ENCODE data around the gene CNIH4.
"Not testable (repeated sequence)": the region's sequence is repeated elsewhere in the genome, so short reads cannot be mapped to it uniquely, and the experiment has no call there.

Gene CNIH4

GRCh38 chr1:224356685-224357625 is at the start of gene CNIH4:
Gene CNIH4 (plus strand): TSS chr1:224356879. CDS start chr1:224356925, 46 bp downstream.
- peak within 1 kb of the TSS; percentile 79 for H3K4me3 ChIP-seq (ENCODE audit: low read length)
- H3K36me3 ChIP-seq (ENCODE audit: control insufficient read depth, insufficient read depth, low read length): no peaks in the 10 kb centered on the region
- H3K4me1 ChIP-seq (ENCODE audit: control insufficient read depth, insufficient read depth, low read length): peaks cover 11% of the 10 kb centered on the region
- peak within 1 kb of the TSS; percentile 84 for H3K9ac ChIP-seq (ENCODE audit: low read length)
- no peaks in the 10 kb centered on the region for H3K27me3 ChIP-seq (ENCODE audit: control insufficient read depth, insufficient read depth, low read length)
- H3K27ac ChIP-seq (ENCODE audit: low read depth, low read length): peak within 1 kb of the TSS; percentile 82

DNA sequence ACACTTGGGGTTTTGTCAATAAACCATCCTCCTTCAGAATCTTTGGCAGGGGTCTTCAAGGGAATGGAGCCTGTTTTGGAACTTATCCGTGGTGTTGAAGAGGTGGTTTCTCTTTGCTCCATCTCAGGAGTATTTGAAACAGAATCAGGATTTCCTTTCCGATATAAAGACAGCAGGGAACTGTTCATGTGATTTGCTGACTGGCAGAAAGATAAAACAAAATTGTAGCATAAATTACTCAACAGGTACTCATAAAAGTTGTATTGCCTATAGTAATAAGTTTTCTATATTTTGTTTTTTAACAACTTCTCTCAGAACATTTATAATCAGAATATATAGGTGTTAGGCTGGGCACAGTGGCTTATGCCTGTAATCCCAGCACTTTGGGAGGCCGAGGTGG is 48.6 kb upstream of the CNIH4 start:
- no peak overlapping the region for H3K9ac ChIP-seq (ENCODE audit: low read length)
- no peak overlapping the region for H3K27ac ChIP-seq (ENCODE audit: low read depth, low read length)
- no peaks in the 10 kb centered on the region for H3K27me3 ChIP-seq (ENCODE audit: control insufficient read depth, insufficient read depth, low read length)
- H3K36me3 ChIP-seq (ENCODE audit: control insufficient read depth, insufficient read depth, low read length): peaks cover 9% of the 10 kb centered on the region
- H3K4me3 ChIP-seq (ENCODE audit: low read length): no peak overlapping the region
- H3K4me1 ChIP-seq (ENCODE audit: control insufficient read depth, insufficient read depth, low read length): no peaks in the 10 kb centered on the region

DNA sequence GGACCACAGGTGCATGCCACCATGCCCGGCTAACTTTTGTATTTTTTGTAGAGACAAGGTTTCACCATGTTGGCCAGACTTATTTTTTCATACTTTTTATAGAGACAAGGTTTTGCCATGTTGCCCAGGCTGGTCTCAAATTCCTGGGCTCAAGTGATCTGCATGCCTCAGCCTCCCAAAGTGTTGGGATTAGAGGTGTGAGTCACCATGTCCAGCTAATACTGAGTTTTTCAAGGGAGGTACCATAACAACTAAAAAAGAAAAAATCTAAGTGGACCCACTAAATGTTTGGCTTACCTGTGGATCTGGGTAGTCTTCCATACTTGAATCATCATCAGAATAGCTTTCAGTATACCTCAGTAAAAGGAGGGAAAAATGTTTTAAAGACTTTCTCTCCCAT is 45.2 kb upstream of the CNIH4 start:
- H3K36me3 ChIP-seq (ENCODE audit: control insufficient read depth, insufficient read depth, low read length); H3K4me1 ChIP-seq (ENCODE audit: control insufficient read depth, insufficient read depth, low read length); H3K9ac ChIP-seq (ENCODE audit: low read length); H3K27me3 ChIP-seq (ENCODE audit: control insufficient read depth, insufficient read depth, low read length); H3K4me3 ChIP-seq (ENCODE audit: low read length); H3K27ac ChIP-seq (ENCODE audit: low read depth, low read length): not testable (repeated sequence)

DNA sequence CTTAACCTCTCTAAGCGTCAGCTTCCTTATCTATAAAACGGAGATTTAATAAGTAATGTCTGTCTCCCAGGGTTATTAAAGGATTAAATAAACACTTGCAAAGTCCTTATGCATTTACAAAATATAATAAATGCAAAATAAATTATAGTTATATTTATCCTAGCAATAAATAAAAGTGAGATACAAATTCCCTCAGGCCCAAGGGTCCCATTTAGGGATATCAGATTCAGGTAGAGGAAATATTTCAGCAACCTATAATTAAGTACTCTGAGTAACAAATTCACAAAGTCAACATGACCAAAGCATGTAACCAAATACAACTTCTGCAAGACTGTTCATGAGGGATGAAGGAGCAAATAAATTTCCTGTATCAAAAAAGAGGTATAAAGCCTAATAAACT is 44.7 kb upstream of the CNIH4 start:
- H3K4me1 ChIP-seq (ENCODE audit: control insufficient read depth, insufficient read depth, low read length): no peaks in the 10 kb centered on the region
- no peaks in the 10 kb centered on the region for H3K27me3 ChIP-seq (ENCODE audit: control insufficient read depth, insufficient read depth, low read length)
- H3K36me3 ChIP-seq (ENCODE audit: control insufficient read depth, insufficient read depth, low read length): no peaks in the 10 kb centered on the region
- H3K4me3 ChIP-seq (ENCODE audit: low read length): no peak overlapping the region
- H3K9ac ChIP-seq (ENCODE audit: low read length): no peak overlapping the region
- no peak overlapping the region for H3K27ac ChIP-seq (ENCODE audit: low read depth, low read length)

GRCh38 chr1:224317383-224318045 is 39.2 kb upstream of the CNIH4 start:
- Histone ChIP-seq H3K27ac (ENCODE audit: low read depth, low read length) (no peak overlapping the region), H3K36me3 (ENCODE audit: control insufficient read depth, insufficient read depth, low read length) (no peaks in the 10 kb centered on the region), H3K4me3 (ENCODE audit: low read length) (no peak overlapping the region), H3K4me1 (ENCODE audit: control insufficient read depth, insufficient read depth, low read length) (no peaks in the 10 kb centered on the region), H3K9ac (ENCODE audit: low read length) (no peak overlapping the region), H3K27me3 (ENCODE audit: control insufficient read depth, insufficient read depth, low read length) (no peaks in the 10 kb centered on the region)

DNA sequence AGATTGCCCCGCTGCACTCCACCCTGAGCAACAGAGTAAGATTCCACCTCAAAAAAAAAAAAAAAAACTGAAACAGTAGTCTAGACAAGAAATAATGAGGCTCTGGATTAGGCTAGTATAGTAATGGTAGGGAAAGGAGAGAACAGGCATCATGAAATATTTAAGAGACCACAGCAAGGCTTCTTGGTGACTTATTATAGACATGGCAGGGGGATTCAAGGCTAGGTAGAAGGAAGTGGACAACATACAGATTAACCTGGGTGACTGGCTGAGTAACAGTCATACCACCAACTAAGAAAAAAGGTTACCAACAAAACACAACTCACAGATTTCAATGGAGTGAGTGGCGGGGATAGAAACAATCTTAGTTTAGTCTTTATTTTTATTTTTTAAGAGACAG is 35.0 kb upstream of the CNIH4 start:
- no peaks in the 10 kb centered on the region for H3K36me3 ChIP-seq (ENCODE audit: control insufficient read depth, insufficient read depth, low read length)
- H3K27me3 ChIP-seq (ENCODE audit: control insufficient read depth, insufficient read depth, low read length): no peaks in the 10 kb centered on the region
- H3K9ac ChIP-seq (ENCODE audit: low read length): no peak overlapping the region
- H3K4me1 ChIP-seq (ENCODE audit: control insufficient read depth, insufficient read depth, low read length): no peaks in the 10 kb centered on the region
- no peak overlapping the region for H3K27ac ChIP-seq (ENCODE audit: low read depth, low read length)
- H3K4me3 ChIP-seq (ENCODE audit: low read length): no peak overlapping the region

DNA sequence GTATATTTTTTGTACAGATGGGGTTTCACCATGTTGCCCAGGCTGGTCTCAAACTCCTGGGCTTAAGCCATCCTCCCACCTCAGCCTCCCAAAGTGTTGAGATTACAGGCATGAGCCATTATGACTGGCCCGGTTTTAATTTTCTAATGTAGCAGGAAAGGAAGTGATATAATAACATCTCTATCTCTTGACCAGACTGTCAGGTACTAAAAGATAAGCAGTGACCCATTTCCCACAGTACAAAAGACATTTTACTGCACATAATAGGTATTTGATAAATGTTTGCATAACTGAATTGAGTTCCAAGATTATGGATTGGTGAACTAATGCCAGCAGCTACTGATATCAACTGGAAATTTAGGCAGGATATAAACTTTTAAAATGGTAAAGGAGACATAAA is 30.7 kb upstream of the CNIH4 start:
- H3K4me1 ChIP-seq (ENCODE audit: control insufficient read depth, insufficient read depth, low read length): peaks cover 7% of the 10 kb centered on the region
- no peaks in the 10 kb centered on the region for H3K36me3 ChIP-seq (ENCODE audit: control insufficient read depth, insufficient read depth, low read length)
- H3K27me3 ChIP-seq (ENCODE audit: control insufficient read depth, insufficient read depth, low read length): no peaks in the 10 kb centered on the region
- H3K27ac ChIP-seq (ENCODE audit: low read depth, low read length): no peak overlapping the region
- H3K4me3 ChIP-seq (ENCODE audit: low read length): no peak overlapping the region
- H3K9ac ChIP-seq (ENCODE audit: low read length): no peak overlapping the region

GRCh38 chr1:224328644-224329043 is 28.0 kb upstream of the CNIH4 start:
- no peak overlapping the region for H3K9ac ChIP-seq (ENCODE audit: low read length)
- H3K27me3 ChIP-seq (ENCODE audit: control insufficient read depth, insufficient read depth, low read length): no peaks in the 10 kb centered on the region
- H3K27ac ChIP-seq (ENCODE audit: low read depth, low read length): no peak overlapping the region
- H3K4me3 ChIP-seq (ENCODE audit: low read length): peak overlapping the region; percentile 79
- H3K36me3 ChIP-seq (ENCODE audit: control insufficient read depth, insufficient read depth, low read length): no peaks in the 10 kb centered on the region
- peaks cover 7% of the 10 kb centered on the region for H3K4me1 ChIP-seq (ENCODE audit: control insufficient read depth, insufficient read depth, low read length)

GRCh38 chr1:224329484-224329841 is 27.2 kb upstream of the CNIH4 start:
- peak overlapping the region; percentile 89 for H3K9ac ChIP-seq (ENCODE audit: low read length)
- H3K27me3 ChIP-seq (ENCODE audit: control insufficient read depth, insufficient read depth, low read length): no peaks in the 10 kb centered on the region
- H3K4me1 ChIP-seq (ENCODE audit: control insufficient read depth, insufficient read depth, low read length): peaks cover 7% of the 10 kb centered on the region
- H3K4me3 ChIP-seq (ENCODE audit: low read length): peak overlapping the region; percentile 79
- no peaks in the 10 kb centered on the region for H3K36me3 ChIP-seq (ENCODE audit: control insufficient read depth, insufficient read depth, low read length)
- peak overlapping the region; percentile 91 for H3K27ac ChIP-seq (ENCODE audit: low read depth, low read length)

- Histone ChIP-seq H3K4me1 (ENCODE audit: control insufficient read depth, insufficient read depth, low read length) (peaks cover 7% of the 10 kb centered on the region), H3K4me3 (ENCODE audit: low read length) (peak within 1 kb of the TSS; percentile 79), H3K36me3 (ENCODE audit: control insufficient read depth, insufficient read depth, low read length) (no peaks in the 10 kb centered on the region), H3K27me3 (ENCODE audit: control insufficient read depth, insufficient read depth, low read length) (no peaks in the 10 kb centered on the region), H3K9ac (ENCODE audit: low read length) (peak within 1 kb of the TSS; percentile 89), H3K27ac (ENCODE audit: low read depth, low read length) (peak within 1 kb of the TSS; percentile 91)
Measured at GRCh38 chr1:224329842-224330753, 26.6 kb upstream of the CNIH4 start, which contains the start of gene NVL. Gene NVL (minus strand): TSS chr1:224330172. CDS start chr1:224330127, 45 bp downstream.

DNA sequence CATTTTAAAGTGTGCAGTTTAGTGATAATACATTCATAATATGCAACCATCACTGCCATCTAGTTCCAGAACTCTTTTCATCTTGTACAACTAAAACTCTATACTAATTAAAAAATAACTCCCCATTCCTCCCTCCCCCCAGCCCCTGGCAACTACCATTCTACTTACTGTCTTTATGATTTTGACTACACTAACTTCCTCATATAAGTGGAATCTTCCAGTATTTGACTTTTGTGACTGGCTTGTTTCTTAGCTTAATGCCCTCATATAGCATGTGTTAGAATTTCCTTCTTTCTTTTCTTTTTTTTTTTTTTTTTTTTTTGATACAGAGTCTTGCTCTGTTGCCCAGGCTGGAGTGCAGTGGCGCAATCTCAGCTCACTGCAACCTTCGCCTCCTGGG is 25.4 kb upstream of the CNIH4 start:
- Histone ChIP-seq H3K36me3 (ENCODE audit: control insufficient read depth, insufficient read depth, low read length) (no peaks in the 10 kb centered on the region), H3K4me1 (ENCODE audit: control insufficient read depth, insufficient read depth, low read length) (peaks cover 7% of the 10 kb centered on the region), H3K27me3 (ENCODE audit: control insufficient read depth, insufficient read depth, low read length) (no peaks in the 10 kb centered on the region), H3K27ac (ENCODE audit: low read depth, low read length) (no peak overlapping the region), H3K9ac (ENCODE audit: low read length) (no peak overlapping the region), H3K4me3 (ENCODE audit: low read length) (no peak overlapping the region)

- H3K9ac ChIP-seq (ENCODE audit: low read length): no peak overlapping the region
- H3K27ac ChIP-seq (ENCODE audit: low read depth, low read length): no peak overlapping the region
- H3K27me3 ChIP-seq (ENCODE audit: control insufficient read depth, insufficient read depth, low read length): no peaks in the 10 kb centered on the region
- no peaks in the 10 kb centered on the region for H3K36me3 ChIP-seq (ENCODE audit: control insufficient read depth, insufficient read depth, low read length)
- peaks cover 7% of the 10 kb centered on the region for H3K4me1 ChIP-seq (ENCODE audit: control insufficient read depth, insufficient read depth, low read length)
- no peak overlapping the region for H3K4me3 ChIP-seq (ENCODE audit: low read length)
Measured at GRCh38 chr1:224331824-224332223, 24.9 kb upstream of the CNIH4 start.
